ENCODE measurements around the gene WWOX.

Gene WWOX

GRCh38 chr16:78348068-78348467 is 248.6 kb downstream of the WWOX start:
- H3K4me3 ChIP-seq (ENCODE audit: low read depth in 1 of 2, low read length in 1 of 2): no peak overlapping the region
- TF ChIP-seq CTCF (IDR thresholded peaks at IDR 0.05): no peak
- no peaks in the 10 kb centered on the region for H3K27me3 ChIP-seq

GRCh38 chr16:78348886-78349285 is 249.4 kb downstream of the WWOX start:
- H3K9me3 ChIP-seq: no peaks in the 10 kb centered on the region
- no peak for TF ChIP-seq CTCF (IDR thresholded peaks at IDR 0.05)
- no peaks in the 10 kb centered on the region for H3K36me3 ChIP-seq
- H3K4me3 ChIP-seq (ENCODE audit: low read depth in 1 of 2, low read length in 1 of 2): no peak overlapping the region
- no peaks in the 10 kb centered on the region for H3K4me1 ChIP-seq (ENCODE audit: control insufficient read depth in 1 of 2, insufficient read depth in 1 of 2, low read depth in 1 of 2, low read length in 1 of 2)
- H3K27me3 ChIP-seq: no peaks in the 10 kb centered on the region
- no peak overlapping the region for H3K27ac ChIP-seq

More at GRCh38 chr16:78348068-78348467, 248.6 kb downstream of the WWOX start:
- Histone ChIP-seq H3K27ac (no peak overlapping the region), H3K9me3 (no peaks in the 10 kb centered on the region), H3K36me3 (no peaks in the 10 kb centered on the region), H3K4me1 (ENCODE audit: control insufficient read depth in 1 of 2, insufficient read depth in 1 of 2, low read depth in 1 of 2, low read length in 1 of 2) (no peaks in the 10 kb centered on the region)

- H3K36me3 ChIP-seq: no peaks in the 10 kb centered on the region
- TF ChIP-seq CTCF (IDR thresholded peaks at IDR 0.05): no peak
- no peak overlapping the region for H3K4me3 ChIP-seq (ENCODE audit: low read depth in 1 of 2, low read length in 1 of 2)
- no peaks in the 10 kb centered on the region for H3K9me3 ChIP-seq
- H3K27ac ChIP-seq: no peak overlapping the region
- H3K27me3 ChIP-seq: no peaks in the 10 kb centered on the region
- H3K4me1 ChIP-seq (ENCODE audit: control insufficient read depth in 1 of 2, insufficient read depth in 1 of 2, low read depth in 1 of 2, low read length in 1 of 2): no peaks in the 10 kb centered on the region
Observed at GRCh38 chr16:78352184-78352583, 252.7 kb downstream of the WWOX start.

GRCh38 chr16:78353640-78354275 is 254.3 kb downstream of the WWOX start:
- Histone ChIP-seq H3K9me3 (no peaks in the 10 kb centered on the region), H3K4me1 (ENCODE audit: control insufficient read depth in 1 of 2, insufficient read depth in 1 of 2, low read depth in 1 of 2, low read length in 1 of 2) (no peaks in the 10 kb centered on the region)
- TF ChIP-seq CTCF (IDR thresholded peaks at IDR 0.05): no peak

GRCh38 chr16:78362524-78363135 is 263.2 kb downstream of the WWOX start:
- no peak overlapping the region for H3K4me3 ChIP-seq (ENCODE audit: low read depth in 1 of 2, low read length in 1 of 2)
- TF ChIP-seq CTCF (IDR thresholded peaks at IDR 0.05): no peak
- H3K27ac ChIP-seq: no peak overlapping the region
- no peaks in the 10 kb centered on the region for H3K4me1 ChIP-seq (ENCODE audit: control insufficient read depth in 1 of 2, insufficient read depth in 1 of 2, low read depth in 1 of 2, low read length in 1 of 2)
- no peaks in the 10 kb centered on the region for H3K36me3 ChIP-seq
- no peaks in the 10 kb centered on the region for H3K27me3 ChIP-seq
- H3K9me3 ChIP-seq: no peaks in the 10 kb centered on the region

More at GRCh38 chr16:78353640-78354275, 254.3 kb downstream of the WWOX start:
- H3K27me3 ChIP-seq: no peaks in the 10 kb centered on the region
- no peak overlapping the region for H3K4me3 ChIP-seq (ENCODE audit: low read depth in 1 of 2, low read length in 1 of 2)
- no peak overlapping the region for H3K27ac ChIP-seq
- no peaks in the 10 kb centered on the region for H3K36me3 ChIP-seq
